Vagina (tissue), 2 donors: ENCODE data around the gene LONRF2. TPM values are rescaled to one million over a fixed set of nuclear protein-coding genes. Genes with fewer than 3 reads are reported as not detected.
A peak's percentile ranks its signal among the peaks of the same experiment; 100 is the strongest.

Experiments used
- DNase-seq, 2 donors: peaks; one replicate each; pipeline ENCODE4 v3.0.0-alpha.2; 2017; ENCODE audit errors: extremely low spot score in 2 of 2
- H3K27ac ChIP-seq: fragments of 200-600 bp; sonication (generic); one replicate; pipeline ENCODE4 v1.5.1; 2019
- H3K27me3 ChIP-seq: fragments of 200-600 bp; sonication (generic); one replicate; pipeline ENCODE4 v1.5.1; 2019
- H3K36me3 ChIP-seq, 2 donors: fragments of 200-600 bp; sonication (generic); one replicate each; pipeline ENCODE4 v1.5.1; 2017 to 2019
- H3K4me1 ChIP-seq: fragments of 200-600 bp; sonication (generic); one replicate; pipeline ENCODE4 v1.5.1; 2019
- H3K4me3 ChIP-seq, 2 donors: fragments of 200-600 bp; sonication (generic); 1 replicate in 1 of 2; 2 replicates in 1 of 2; pipeline ENCODE4 v1.5.1; 2016 to 2019
- H3K9me3 ChIP-seq: fragments of 200-600 bp; sonication (generic); one replicate; pipeline ENCODE4 v1.5.1; 2019
- CTCF ChIP-seq, 3 experiments: fragments of 450-650 bp in 2 of 3; fragments of 200-600 bp in 1 of 3; sonication (generic) in 1 of 3; IDR thresholded peaks; one replicate each; pipeline ENCODE4 v1.5.1; 2017 to 2019; ENCODE audit warnings: antibody characterized with exemption in 3 of 3, mild to moderate bottlenecking in 2 of 3, moderate library complexity in 2 of 3
- POLR2A ChIP-seq, 2 donors: fragments of 450-650 bp; IDR thresholded peaks; one replicate each; pipeline ENCODE4 v1.6.1; 2017; ENCODE audit warnings: antibody characterized with exemption in 2 of 2, mild to moderate bottlenecking in 2 of 2, moderate library complexity in 2 of 2
- POLR2AphosphoS5 ChIP-seq, 2 donors: sonication (generic); formaldehyde crosslinking; IDR thresholded peaks; one replicate each; pipeline ENCODE4 v1.9.0; 2017; ENCODE audit warnings: antibody characterized with exemption in 2 of 2, mild to moderate bottlenecking in 2 of 2, low read depth in 1 of 2; ENCODE audit not compliant: insufficient read depth in 1 of 2
- intact Hi-C: fragments of 100-400 bp; cut with DNase I; formaldehyde crosslinking; loops from one replicate; pipeline ENCODE4 v1.15.1; 2023
- total RNA-seq: library from RNA; depleted of rRNA; stranded (reverse); fragments of >200 nt; gene quantifications from one replicate; pipeline ENCODE4 v1.2.3, GENCODE V29; 2016

LONRF2 gene
- total RNA-seq, 1 donor from 2014 or later = 9.6 TPM

- DNase-seq = no peak
- H3K4me3 ChIP-seq = no peak overlapping the region
- no peaks in the 10 kb centered on the region for H3K36me3 ChIP-seq
- intact Hi-C loops = loop anchor here (10.0 kb wide), 1 partner anchor 121 kb away; no protein-coding TSS in a partner anchor
- no peaks in the 10 kb centered on the region for H3K27me3 ChIP-seq
- TF ChIP-seq POLR2AphosphoS5 (IDR thresholded peaks at IDR 0.05; ENCODE audit: insufficient read depth in 1 of 2, low read depth in 1 of 2) = no peak
- no peak for TF ChIP-seq CTCF (IDR thresholded peaks at IDR 0.05)
- no peak for TF ChIP-seq POLR2A (IDR thresholded peaks at IDR 0.05)
- no peak overlapping the region for H3K27ac ChIP-seq
- H3K4me1 ChIP-seq = no peaks in the 10 kb centered on the region
- H3K9me3 ChIP-seq = no peaks in the 10 kb centered on the region
Measured at GRCh38 chr2:100264121-100264520, 58.2 kb downstream of the LONRF2 start.

GRCh38 chr2:100262555-100263320 lies 59.6 kb downstream of the LONRF2 start:
- TF ChIP-seq CTCF (IDR thresholded peaks at IDR 0.05) (peak; percentile 85 to 98 (median 91)), POLR2A (IDR thresholded peaks at IDR 0.05) (no peak), POLR2AphosphoS5 (IDR thresholded peaks at IDR 0.05; ENCODE audit: insufficient read depth in 1 of 2, low read depth in 1 of 2) (no peak)
- no peak for DNase-seq
- intact Hi-C loops = loop anchor here (10.0 kb wide), 1 partner anchor 122 kb away; no protein-coding TSS in a partner anchor
- Histone ChIP-seq H3K4me1 (no peaks in the 10 kb centered on the region), H3K9me3 (no peaks in the 10 kb centered on the region), H3K4me3 (no peak overlapping the region), H3K36me3 (no peaks in the 10 kb centered on the region), H3K27me3 (no peaks in the 10 kb centered on the region), H3K27ac (no peak overlapping the region)

GRCh38 chr2:100262046-100262445 lies 60.3 kb downstream of the LONRF2 start:
- DNase-seq = no peak
- no peaks in the 10 kb centered on the region for H3K36me3 ChIP-seq
- H3K27ac ChIP-seq = no peak overlapping the region
- no peaks in the 10 kb centered on the region for H3K27me3 ChIP-seq
- TF ChIP-seq POLR2AphosphoS5 (IDR thresholded peaks at IDR 0.05; ENCODE audit: insufficient read depth in 1 of 2, low read depth in 1 of 2) (no peak), POLR2A (IDR thresholded peaks at IDR 0.05) (no peak), CTCF (IDR thresholded peaks at IDR 0.05) (no peak)
- H3K4me1 ChIP-seq = no peaks in the 10 kb centered on the region
- no peaks in the 10 kb centered on the region for H3K9me3 ChIP-seq
- intact Hi-C loops = loop anchor here (10.0 kb wide), 1 partner anchor 123 kb away; no protein-coding TSS in a partner anchor
- no peak overlapping the region for H3K4me3 ChIP-seq

- no peak for TF ChIP-seq POLR2AphosphoS5 (IDR thresholded peaks at IDR 0.05; ENCODE audit: insufficient read depth in 1 of 2, low read depth in 1 of 2)
- TF ChIP-seq CTCF (IDR thresholded peaks at IDR 0.05) = peak; percentile 35 to 67 (median 50)
- no peak for DNase-seq
- intact Hi-C loops = loop anchor here (10.0 kb wide), 1 partner anchor 124 kb away; no protein-coding TSS in a partner anchor
- H3K27ac ChIP-seq = no peak overlapping the region
- H3K36me3 ChIP-seq = no peaks in the 10 kb centered on the region
- no peaks in the 10 kb centered on the region for H3K4me1 ChIP-seq
- H3K9me3 ChIP-seq = no peaks in the 10 kb centered on the region
- H3K4me3 ChIP-seq = no peak overlapping the region
- H3K27me3 ChIP-seq = no peaks in the 10 kb centered on the region
Measured at GRCh38 chr2:100260712-100261620, 61.3 kb downstream of the LONRF2 start.
